GM23248 (cell line): ENCODE data around the gene PDXDC1. TPM values are rescaled to one million over a fixed set of nuclear protein-coding genes. Genes with fewer than 3 reads are reported as not detected.
"Not testable (repeated sequence)": the region's sequence is repeated elsewhere in the genome, so short reads cannot be mapped to it uniquely, and the experiment has no call there.

Experiments
- DNase-seq: peaks from one replicate; pipeline ENCODE4 v3.0.0-alpha.2; 2015
- H2AFZ ChIP-seq: fragments of 200-600 bp; sonication (generic); 2 replicates; pipeline ENCODE4 v1.6.1; 2016; ENCODE audit warnings: antibody characterized with exemption
- H3F3A ChIP-seq: fragments of 200-600 bp; sonication (generic); 2 replicates; pipeline ENCODE4 v1.6.1; 2016; ENCODE audit warnings: mild to moderate bottlenecking, antibody characterized with exemption, mixed run types; ENCODE audit not compliant: insufficient read depth
- H3K27ac ChIP-seq: fragments of 200-600 bp; sonication (generic); 2 replicates; pipeline ENCODE4 v1.5.1; 2016; ENCODE audit warnings: mild to moderate bottlenecking
- H3K27me3 ChIP-seq: fragments of 200-600 bp; sonication (generic); replicated peaks from 2 replicates; pipeline ENCODE4 v1.6.1; 2016; ENCODE audit warnings: mild to moderate bottlenecking; ENCODE audit not compliant: insufficient read depth
- H3K36me3 ChIP-seq: fragments of 200-600 bp; sonication (generic); 2 replicates; pipeline ENCODE4 v1.6.1; 2016; ENCODE audit warnings: low read depth, mild to moderate bottlenecking
- H3K4me1 ChIP-seq: fragments of 200-600 bp; sonication (generic); 2 replicates; pipeline ENCODE4 v1.6.1; 2016; ENCODE audit warnings: mild to moderate bottlenecking; ENCODE audit not compliant: insufficient read depth
- H3K4me2 ChIP-seq: fragments of 200-600 bp; sonication (generic); one replicate; pipeline ENCODE4 v1.6.1; 2016; ENCODE audit warnings: mild to moderate bottlenecking; ENCODE audit not compliant: unreplicated experiment
- H3K4me3 ChIP-seq: fragments of 200-600 bp; sonication (generic); 2 replicates; pipeline ENCODE4 v1.5.1; 2016; ENCODE audit warnings: mild to moderate bottlenecking
- H3K79me2 ChIP-seq: fragments of 200-600 bp; sonication (generic); 2 replicates; pipeline ENCODE4 v1.6.1; 2016; ENCODE audit warnings: mild to moderate bottlenecking; ENCODE audit not compliant: insufficient read depth
- H3K9ac ChIP-seq: fragments of 200-600 bp; sonication (generic); 2 replicates; pipeline ENCODE4 v1.6.1; 2016; ENCODE audit warnings: mild to moderate bottlenecking
- H3K9me2 ChIP-seq: fragments of 200-600 bp; sonication (generic); 2 replicates; pipeline ENCODE4 v1.6.1; 2016; ENCODE audit warnings: mixed run types, mild to moderate bottlenecking, moderate library complexity; ENCODE audit not compliant: insufficient read depth
- H3K9me3 ChIP-seq: fragments of 200-600 bp; sonication (generic); one replicate; pipeline ENCODE4 v1.6.1; 2017; ENCODE audit warnings: low read depth
- H4K20me1 ChIP-seq: fragments of 200-600 bp; sonication (generic); 2 replicates; pipeline ENCODE4 v1.6.0; 2016; ENCODE audit not compliant: insufficient read depth
- WGBS, 2 experiments: methylation state at CpG; one replicate each; pipeline ENCODE4 v1.1.6; 2015 to 2017; ENCODE audit warnings: low lambda C conversion rate in 2 of 2, low coverage in 1 of 2; ENCODE audit errors: missing lambda C conversion rate in 2 of 2; 5-methylcytosine and 5-hydroxymethylcytosine counted together
- in situ Hi-C: fragments of 300-500 bp; cut with MboI; formaldehyde crosslinking; loops from 2 replicates; pipeline ENCODE4 v1.15.0; 2020
- polyA plus RNA-seq: library from polyadenylated mRNA; unstranded; fragments of >200 nt; fragmentation: Nextera tagmentation; extraction: Ambion mirVana; gene quantifications from 2 replicates; pipeline ENCODE4 v1.2.1, GENCODE V29; 2016
- total RNA-seq: library from RNA; depleted of rRNA; stranded (reverse); fragments of >200 nt; shearing (Covaris generic); gene quantifications from 2 replicates; pipeline ENCODE4 v1.2.3, GENCODE V29; 2014

Gene PDXDC1
- total and polyA plus RNA-seq, 2 experiments from 2014 or later = 61.1 to 63.9 TPM

- H3K9me3 ChIP-seq, H3K9me2 ChIP-seq, DNase-seq, H3K27ac ChIP-seq, H3K27me3 ChIP-seq, H3K4me1 ChIP-seq, H3K79me2 ChIP-seq, H3F3A ChIP-seq, H4K20me1 ChIP-seq, H3K36me3 ChIP-seq, H3K4me2 ChIP-seq, in situ Hi-C loops, H2AFZ ChIP-seq, H3K9ac ChIP-seq, H3K4me3 ChIP-seq: not testable (repeated sequence)
- WGBS, 2 experiments = 90 to 93% methylated on average over 21 to 26 of the region's 37 CpGs
Observed at GRCh38 chr16:15130256-15130932, 155.6 kb downstream of the PDXDC1 start.

GRCh38 chr16:15130943-15131700 is 156.3 kb downstream of the PDXDC1 start:
- in situ Hi-C loops, H3K4me1 ChIP-seq, H3K27ac ChIP-seq, H3K9me3 ChIP-seq, H2AFZ ChIP-seq, DNase-seq, H4K20me1 ChIP-seq, H3K4me3 ChIP-seq, H3K4me2 ChIP-seq, H3K9me2 ChIP-seq, H3F3A ChIP-seq, H3K9ac ChIP-seq, H3K27me3 ChIP-seq, H3K36me3 ChIP-seq: not testable (repeated sequence)
- H3K79me2 ChIP-seq = peaks cover 11% of the 10 kb centered on the region; the same call in 1 of the 2 replicates
- 90 to 95% methylated on average over 40 to 43 of the region's 51 CpGs for WGBS, 2 experiments

- in situ Hi-C loops = not testable (repeated sequence)
Observed at GRCh38 chr16:15132719-15133428, 158.0 kb downstream of the PDXDC1 start.

GRCh38 chr16:15133554-15133953 is 158.7 kb downstream of the PDXDC1 start:
- H3K4me1 ChIP-seq, H3K4me3 ChIP-seq, H3F3A ChIP-seq, H3K9me2 ChIP-seq, H3K27me3 ChIP-seq, H3K9me3 ChIP-seq, H3K4me2 ChIP-seq, H3K9ac ChIP-seq, H2AFZ ChIP-seq, H3K36me3 ChIP-seq, DNase-seq, in situ Hi-C loops, H3K27ac ChIP-seq, H4K20me1 ChIP-seq: not testable (repeated sequence)
- H3K79me2 ChIP-seq = peaks cover 11% of the 10 kb centered on the region; the same call in 1 of the 2 replicates
- 97% methylated on average over 12 to 20 of the region's 31 CpGs for WGBS, 2 experiments

More at GRCh38 chr16:15132719-15133428, 158.0 kb downstream of the PDXDC1 start:
- not testable (repeated sequence) for H3F3A ChIP-seq, H3K9ac ChIP-seq, H3K9me3 ChIP-seq, H3K4me2 ChIP-seq, H3K36me3 ChIP-seq, H3K27me3 ChIP-seq, H2AFZ ChIP-seq, H3K9me2 ChIP-seq, H3K27ac ChIP-seq, H3K4me3 ChIP-seq, H4K20me1 ChIP-seq, H3K4me1 ChIP-seq
- 92 to 97% methylated on average over 18 to 34 of the region's 41 CpGs for WGBS, 2 experiments
- DNase-seq = peak; percentile 9
- H3K79me2 ChIP-seq = peaks cover 11% of the 10 kb centered on the region; the same call in 1 of the 2 replicates

GRCh38 chr16:15134752-15135482 is 160.1 kb downstream of the PDXDC1 start:
- H3K4me1 ChIP-seq, H3K4me3 ChIP-seq, H3K27me3 ChIP-seq, H3K4me2 ChIP-seq, in situ Hi-C loops, H3K9me3 ChIP-seq, H3K9me2 ChIP-seq, DNase-seq, H2AFZ ChIP-seq, H3K36me3 ChIP-seq, H3K9ac ChIP-seq, H3F3A ChIP-seq, H4K20me1 ChIP-seq: not testable (repeated sequence)
- H3K79me2 ChIP-seq = peaks cover 13% of the 10 kb centered on the region
- H3K27ac ChIP-seq = 0 out of 2 replicates have a peak overlapping the region, but pooled peaks have one; percentile 18
- 96 to 100% methylated on average over 13 of the region's 33 CpGs for WGBS, 2 experiments

GRCh38 chr16:15135483-15136360 is 160.9 kb downstream of the PDXDC1 start:
- H3K4me1 ChIP-seq, DNase-seq, H3K9me2 ChIP-seq, H3K4me3 ChIP-seq, H3F3A ChIP-seq, in situ Hi-C loops, H3K27ac ChIP-seq, H3K27me3 ChIP-seq, H3K36me3 ChIP-seq, H3K9me3 ChIP-seq, H4K20me1 ChIP-seq, H3K4me2 ChIP-seq, H3K9ac ChIP-seq, H2AFZ ChIP-seq: not testable (repeated sequence)
- H3K79me2 ChIP-seq = peaks cover 22% of the 10 kb centered on the region
- WGBS, 2 experiments = 79 to 91% methylated on average over 15 to 30 of the region's 50 CpGs
